CD4-positive, alpha-beta T cell treated with Interleukin-4 for 1 hour (primary cell): ENCODE data around the gene CDKL5.
"Not testable (repeated sequence)": the region's sequence is repeated elsewhere in the genome, so short reads cannot be mapped to it uniquely, and the experiment has no call there.

ENCODE experiments used
- DNase-seq, 2 donors: peaks; one replicate each; pipeline ENCODE4 v3.0.0-alpha.2; 2020 to 2022

The CDKL5 gene

DNA sequence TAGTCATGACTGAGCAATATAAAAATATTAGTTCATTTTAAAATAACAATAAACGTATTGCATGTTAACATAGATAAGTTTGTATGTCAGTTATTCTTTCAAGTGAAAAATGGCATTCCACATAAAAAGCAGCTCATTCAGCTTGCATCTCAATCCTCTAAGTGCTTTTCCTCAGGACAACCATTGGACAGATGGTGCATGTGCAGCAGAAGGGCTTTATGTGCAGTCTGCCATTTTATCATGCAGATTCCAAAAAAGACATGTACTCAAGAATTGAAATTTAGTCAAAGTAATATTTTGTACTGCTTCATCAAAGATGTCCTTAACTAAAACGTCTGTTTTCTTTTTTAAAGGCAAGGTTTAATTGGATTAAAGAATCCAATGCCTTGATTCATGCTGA is 153.1 kb downstream of the CDKL5 start:
- no peak for DNase-seq

DNA sequence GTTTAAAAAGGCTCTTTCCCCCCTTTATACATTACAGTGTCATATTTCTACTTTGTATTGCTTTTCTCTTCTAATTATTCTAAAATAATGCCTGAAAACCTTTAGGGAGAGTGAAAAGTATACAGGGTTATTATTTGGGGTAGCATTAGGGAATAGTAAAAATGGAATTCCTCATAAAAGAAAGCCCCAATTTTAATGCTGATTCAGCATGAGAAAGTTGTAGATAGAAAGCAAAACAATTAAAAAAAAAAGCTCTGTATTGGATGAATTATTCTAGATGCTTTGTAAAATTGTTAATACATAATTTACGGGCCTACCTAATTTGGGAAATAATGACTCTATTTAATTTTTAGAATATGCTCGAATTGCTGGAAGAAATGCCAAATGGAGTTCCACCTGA is 154.1 kb downstream of the CDKL5 start:
- no peak for DNase-seq

DNA sequence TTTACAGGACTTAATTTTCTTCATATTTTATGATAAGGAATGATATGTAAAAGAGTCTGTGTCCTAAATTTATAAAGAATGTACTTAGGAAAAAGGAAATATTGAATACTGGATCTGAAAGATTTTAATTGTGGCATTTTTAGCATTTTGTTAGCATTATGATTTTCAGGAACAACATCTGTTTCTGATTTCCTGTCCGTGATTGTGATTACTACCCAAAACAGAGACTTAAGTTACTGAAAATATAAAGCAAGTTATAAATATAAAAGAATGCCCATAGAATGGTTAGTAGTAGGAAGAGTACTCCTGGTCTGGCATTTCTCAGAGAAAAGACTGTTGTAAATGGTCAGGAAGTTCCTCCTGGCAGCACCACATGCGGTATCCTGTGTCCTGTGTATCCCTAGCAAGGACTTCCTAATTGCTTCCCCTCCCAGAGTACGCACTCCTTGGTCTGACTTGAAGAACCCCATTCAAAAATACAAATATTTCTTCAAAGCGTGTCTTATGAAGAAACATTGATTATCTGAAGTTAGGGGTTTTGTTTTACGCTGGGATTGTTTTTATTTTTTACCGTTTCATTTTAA is 157.6 kb downstream of the CDKL5 start:
- no peak for DNase-seq

DNA sequence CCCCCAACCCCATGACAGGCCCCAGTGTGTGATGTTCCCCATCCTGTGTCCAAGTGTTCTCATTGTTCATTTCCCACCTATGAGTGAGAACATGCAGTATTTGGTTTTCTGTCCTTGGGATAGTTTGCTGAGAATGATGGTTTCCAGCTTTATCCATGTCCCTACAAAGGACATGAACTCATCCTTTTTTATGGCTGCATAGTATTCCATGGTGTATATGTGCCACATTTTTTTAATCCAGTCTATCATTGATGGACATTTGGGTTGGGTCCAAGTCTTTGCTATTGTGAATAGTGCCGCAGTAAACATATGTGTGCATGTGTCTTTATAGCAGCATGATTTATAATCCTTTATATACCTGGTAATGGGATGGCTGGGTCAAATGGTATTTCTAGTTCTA is 163.9 kb downstream of the CDKL5 start:
- not testable (repeated sequence) for DNase-seq

DNA sequence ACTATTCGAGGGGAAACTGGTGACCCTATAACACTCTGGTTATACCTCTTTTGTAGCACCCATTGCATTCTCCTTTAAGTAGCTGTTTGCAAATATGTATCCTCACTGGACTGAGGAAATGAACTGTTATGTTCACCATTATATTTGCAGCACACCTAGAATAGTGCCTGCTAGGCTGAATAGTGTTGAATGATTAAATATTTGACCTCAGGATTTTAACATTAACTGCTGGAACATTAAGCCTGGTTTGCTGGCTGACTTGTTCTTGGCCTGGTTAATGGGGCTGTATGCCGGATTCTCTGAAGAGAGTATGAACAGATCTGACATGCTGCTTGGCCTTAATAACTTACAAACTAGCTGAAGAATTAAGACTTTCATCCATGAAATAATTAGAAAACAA is 166.4 kb downstream of the CDKL5 start:
- DNase-seq: no peak

DNA sequence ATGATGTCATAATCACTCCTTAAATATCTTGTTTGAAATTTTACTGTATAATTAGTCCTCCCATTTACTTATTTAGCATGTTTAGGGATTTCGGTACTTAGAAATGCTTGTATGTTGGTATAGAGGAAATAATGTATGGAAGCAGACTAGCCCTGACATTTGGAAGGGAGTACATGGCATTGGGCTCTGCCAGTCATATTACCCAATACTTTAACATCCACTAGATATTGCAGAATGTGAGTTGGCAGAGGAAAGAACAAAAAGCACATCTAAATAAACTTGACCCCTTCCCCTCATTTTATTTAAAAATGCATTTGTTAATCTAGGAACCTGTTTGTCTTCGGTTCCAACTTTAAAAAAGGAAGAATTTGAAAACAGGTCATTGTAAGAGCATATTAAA is 168.7 kb downstream of the CDKL5 start:
- DNase-seq: no peak

DNA sequence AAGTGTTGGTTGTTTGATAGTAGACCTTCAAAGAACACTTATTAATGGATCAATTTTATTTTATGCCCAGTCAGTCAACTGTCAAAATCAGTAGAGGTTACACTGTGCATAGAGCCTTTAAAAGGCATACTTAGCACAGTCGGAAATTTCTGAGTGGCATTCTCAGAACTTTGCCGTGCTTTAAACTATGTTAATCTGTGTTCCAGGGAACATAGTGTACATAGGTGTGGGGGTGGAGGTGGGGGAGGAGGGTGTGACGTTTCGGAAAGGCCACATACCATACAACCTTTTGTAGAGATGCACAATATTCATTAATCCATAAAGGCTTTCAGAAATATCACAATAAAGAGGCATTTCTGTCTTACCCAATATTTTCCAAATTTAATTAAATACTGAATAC is 170.7 kb downstream of the CDKL5 start:
- DNase-seq: no peak

DNA sequence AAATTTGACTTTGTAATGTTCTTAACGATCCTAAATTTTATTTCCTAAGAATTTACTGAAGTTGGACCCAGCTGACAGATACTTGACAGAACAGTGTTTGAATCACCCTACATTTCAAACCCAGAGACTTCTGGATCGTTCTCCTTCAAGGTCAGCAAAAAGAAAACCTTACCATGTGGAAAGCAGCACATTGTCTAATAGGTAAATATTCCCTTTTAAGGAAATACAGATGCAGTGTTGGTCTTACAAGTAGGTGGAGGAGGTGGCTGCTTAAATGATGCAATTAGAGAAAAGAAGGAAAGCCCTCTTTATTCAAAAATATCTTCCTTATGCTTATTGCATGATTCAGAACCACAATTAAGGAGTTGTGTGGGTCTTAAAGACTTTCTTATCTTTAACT is 173.0 kb downstream of the CDKL5 start:
- DNase-seq: no peak

DNA sequence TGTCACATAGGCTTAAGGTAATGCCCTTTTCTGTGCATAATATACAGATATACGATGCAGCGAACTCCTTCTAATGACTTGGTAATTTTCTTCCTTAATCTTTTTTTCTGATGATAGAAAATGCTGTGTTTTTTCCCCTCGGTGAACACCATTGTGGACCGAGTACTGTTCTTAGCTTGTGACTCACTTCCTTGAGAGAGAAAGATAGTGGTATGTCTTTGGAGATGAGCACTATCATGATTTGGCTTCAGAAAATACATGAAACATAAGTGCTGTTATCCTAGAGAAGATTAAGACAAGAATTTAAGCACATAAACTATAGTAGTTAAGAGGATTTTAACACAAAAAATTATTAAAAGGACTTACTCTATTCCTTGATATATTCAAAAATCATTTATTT is 182.6 kb downstream of the CDKL5 start:
- DNase-seq: no peak

DNA sequence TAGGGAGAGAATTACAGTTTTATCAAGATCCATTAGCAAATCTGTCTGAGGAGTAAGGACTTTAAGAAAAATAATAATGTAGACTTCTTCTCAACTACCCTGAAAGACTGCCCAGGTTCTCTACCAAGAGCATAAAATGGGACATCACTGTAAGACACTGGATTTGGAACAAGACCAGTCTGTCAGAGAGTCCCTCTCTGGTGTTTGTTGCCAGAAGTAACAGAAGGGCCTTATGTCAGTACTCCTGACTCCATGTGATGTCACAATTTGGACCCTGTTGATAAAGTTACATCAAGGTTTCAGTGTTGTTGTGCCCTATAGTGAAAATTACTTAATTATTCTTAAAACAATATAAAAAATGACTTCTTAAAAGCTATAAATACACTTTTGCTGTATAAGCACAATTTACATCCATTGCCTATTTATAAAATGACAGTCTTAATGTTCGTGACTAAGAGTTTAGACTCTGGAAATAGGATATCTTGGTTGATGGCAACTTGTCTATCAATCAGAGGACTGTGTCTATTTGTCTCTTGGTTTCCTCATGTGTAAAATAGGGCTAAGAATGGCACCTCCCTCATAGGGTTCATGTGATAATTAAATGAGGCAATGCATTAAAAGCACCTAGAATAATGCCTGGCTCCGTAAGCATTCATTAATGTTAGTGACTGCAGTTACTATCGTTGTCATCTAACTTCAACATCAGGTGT is 188.7 kb downstream of the CDKL5 start:
- no peak for DNase-seq

DNA sequence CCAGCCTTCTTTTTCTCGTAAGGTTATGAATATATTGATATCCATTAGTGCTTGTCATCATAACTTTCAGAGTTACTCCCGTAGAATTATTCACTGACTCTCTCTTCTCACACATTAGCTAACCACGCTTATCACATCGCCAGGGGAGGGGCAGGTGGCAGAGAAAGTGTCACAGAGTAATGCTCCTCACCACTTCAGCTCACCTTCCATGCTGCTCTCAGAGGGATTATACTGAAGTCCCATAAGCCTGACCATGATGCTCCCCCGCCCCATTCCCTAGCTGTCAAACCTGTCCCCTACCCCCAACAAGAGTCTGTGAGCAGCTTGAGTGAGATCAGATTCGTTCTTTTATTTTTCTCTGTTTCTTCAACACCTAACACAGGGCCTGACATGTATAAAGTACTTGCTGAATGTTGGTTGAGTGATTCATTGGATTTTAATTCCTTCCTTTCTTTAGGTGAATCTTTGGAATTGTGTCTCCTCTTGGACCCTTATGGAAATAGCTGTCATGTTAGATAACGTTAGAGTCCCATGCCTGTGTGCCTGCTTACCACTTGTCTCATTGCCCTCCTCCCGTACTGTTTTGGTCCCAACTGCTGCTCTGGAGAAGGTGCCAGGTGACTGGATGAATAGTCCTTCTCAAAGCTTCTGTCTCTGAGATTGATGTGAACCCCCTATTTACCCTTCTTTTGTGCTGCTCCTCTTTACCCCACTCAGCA is 191.4 kb downstream of the CDKL5 start:
- no peak for DNase-seq

DNA sequence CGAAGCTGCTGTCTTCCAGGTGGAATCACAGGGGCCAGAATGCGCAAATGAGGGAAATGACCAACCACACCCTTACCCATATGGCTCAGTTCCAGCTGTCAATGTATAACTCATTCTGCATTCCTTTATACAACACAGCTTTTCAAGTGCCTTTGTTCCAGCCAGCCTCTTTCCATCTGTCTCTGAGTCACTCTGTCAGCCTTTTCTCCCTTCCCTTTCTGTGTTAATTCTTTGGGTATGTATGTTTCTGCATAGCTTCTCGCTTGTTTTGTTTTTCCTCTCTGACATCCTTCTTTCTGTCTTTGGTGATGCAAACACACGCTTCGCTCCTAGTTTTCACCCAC is 192.0 kb downstream of the CDKL5 start:
- DNase-seq: no peak

DNA sequence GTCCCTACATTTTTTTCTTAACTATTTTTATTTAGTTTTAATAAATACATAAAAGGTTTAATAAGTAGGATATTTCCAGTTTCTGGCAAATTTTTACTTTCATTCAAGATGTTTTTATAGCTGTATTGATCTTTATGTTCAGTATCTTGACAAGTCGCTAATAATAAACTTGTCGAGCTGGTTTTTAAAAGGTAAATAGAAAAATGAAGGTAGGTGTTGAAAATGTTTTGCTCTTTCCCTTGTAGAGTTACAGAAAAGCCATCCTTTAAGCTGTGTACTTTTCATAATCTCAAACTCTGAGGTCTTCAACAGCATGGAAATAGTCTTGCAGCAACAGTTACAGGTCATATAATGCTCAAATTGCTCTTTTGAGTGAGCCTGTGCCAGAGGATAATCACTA is 193.9 kb downstream of the CDKL5 start:
- DNase-seq: no peak

DNA sequence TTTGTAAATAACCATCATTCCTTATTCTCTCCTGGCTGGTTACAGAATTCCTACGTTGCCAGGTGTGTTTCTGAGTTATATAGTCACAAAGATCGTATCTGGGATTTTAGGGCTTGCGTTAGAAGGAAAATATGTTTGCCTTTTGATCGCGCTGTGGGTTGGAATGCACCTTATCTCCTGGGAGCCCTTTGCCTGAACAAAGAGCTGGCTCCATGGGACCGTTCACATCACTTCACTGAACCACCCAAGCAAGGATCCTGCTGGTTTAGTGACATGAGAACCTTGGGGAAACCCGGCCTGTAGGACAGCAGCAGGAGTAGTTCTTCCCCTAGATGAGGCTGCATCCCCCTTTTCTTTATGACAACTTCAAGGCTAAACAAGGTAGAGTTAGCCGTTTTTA is 194.9 kb downstream of the CDKL5 start:
- DNase-seq: no peak

DNA sequence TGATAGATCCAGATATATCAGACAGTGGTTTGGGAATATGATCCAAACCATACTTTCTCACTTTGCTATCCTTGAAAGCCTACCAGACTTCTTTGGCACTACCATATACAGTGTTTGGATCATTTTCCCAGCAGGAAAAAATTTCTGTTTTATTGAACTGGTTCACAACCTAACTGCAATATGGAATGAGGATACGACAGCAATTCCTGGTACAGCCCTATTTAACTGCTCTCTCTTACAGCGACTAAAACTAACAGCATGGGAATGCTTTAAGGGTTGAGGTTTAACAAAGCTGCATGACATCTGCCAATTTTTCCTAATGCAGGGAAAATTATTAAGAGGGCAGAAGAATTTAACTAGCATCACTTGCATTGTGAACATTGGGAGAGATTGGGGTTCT is 199.2 kb downstream of the CDKL5 start:
- no peak for DNase-seq

DNA sequence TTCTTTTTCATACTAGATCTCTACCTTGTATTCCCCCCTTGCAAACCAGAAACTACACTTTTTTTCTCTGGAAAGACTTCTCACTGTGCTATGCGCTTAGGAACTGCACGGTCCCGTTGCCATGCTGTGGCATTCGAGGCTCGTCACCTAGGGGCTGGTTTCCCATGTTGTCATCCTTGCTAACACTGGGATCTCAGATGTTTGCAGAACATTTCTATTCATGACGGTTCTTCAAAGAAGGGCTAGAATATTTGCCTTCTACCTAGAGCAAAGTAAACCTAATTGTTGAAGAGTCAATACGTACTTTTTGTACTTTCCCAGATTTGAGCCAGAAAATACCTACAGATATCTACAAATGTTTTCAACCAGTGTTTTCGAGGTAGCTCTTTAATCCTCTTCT is 205.5 kb downstream of the CDKL5 start:
- no peak for DNase-seq

DNA sequence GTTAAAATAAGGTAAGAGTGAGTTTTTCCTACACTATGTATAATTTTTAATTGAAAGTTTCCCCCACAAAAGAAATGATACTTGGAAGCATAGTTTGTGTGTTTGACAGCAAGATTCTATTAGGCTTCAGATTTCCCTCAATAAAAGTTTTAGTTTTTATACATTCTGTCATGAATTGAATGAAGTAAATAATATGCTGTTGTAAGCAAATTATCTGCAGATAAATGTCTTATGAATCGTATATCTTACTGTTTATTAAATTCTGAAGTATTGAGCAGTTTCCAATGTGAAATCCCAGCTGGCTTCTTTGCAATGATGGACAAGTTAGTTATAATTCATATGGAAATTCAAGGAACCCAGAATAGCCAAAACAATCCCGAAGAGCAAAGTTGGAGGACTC is 213.0 kb downstream of the CDKL5 start:
- DNase-seq: no peak

DNA sequence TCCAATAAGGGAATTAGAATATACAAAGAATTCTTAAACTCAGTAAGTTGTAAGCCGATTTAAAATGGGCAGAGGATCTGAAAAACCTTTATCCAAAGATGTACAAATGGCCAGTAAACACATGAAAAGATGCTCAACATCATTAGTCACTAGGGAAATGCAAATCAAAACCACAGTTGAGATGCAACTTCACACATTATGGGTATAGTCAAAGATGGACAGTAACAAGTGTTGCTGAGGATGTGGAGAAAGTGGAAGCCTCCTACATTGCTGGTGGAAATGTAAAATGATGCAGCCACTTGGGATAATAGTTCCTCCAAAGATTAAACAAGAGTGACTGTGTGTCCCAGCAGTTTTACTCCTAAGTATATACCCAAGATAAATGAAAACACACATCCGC is 213.9 kb downstream of the CDKL5 start:
- no peak for DNase-seq

DNA sequence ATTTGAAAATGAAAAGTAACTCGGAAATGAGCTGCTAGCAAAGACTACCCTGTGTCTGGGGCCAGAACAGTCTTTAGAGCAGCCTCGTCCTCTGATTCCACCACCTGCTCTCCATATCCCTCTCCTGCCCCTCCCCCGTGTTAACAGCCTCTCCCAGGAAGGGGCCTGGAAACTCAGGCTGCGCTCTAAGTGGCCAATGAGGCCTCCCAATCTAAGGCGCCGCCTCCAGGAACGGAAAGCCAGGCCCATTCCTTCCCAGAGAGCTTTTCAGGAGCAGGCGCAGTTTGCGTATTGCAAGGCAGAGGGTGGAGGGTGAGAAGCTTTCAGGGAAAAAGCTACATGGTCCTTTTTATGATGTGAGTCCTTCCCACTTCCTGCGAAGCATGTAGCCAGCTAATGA is 215.3 kb downstream of the CDKL5 start:
- DNase-seq: no peak

DNA sequence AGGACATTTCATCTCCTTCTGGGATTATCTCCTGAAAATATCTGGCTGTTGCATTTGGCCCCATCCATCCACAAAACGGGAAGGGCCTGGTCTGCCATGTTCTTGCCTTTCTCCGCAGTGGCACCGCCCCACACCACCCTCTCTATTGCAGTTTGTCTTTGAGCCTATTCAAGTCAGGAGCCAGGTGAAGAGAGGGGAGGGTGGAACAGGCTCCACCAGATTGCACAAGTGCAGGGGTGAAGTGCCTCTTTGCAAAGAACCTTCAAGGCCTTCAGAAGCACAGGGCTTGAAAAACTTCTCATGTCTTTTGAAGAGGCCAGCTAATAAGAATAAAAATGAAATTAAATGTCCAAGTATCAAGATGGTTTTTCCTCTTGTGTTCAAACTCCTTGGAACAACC is 217.8 kb downstream of the CDKL5 start:
- no peak for DNase-seq

DNA sequence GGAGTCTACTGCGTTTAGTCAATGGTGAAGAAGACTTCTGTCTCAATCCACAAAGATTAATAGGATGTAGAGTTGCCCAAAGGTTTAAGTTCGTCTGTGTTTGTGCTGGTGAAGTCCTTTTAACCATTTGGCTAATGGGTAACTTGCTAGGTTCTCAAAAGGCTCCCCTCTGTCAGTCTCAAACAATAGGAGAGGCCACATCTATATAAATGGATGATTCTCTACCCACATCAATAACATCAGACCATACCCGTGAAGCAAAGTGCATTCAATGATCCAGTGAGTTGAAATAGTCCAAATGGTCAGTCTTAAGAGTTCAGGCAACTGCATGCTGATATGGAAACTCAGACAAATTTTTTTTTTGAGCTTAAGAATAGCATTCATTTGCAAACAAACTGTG is 218.4 kb downstream of the CDKL5 start:
- DNase-seq: no peak

DNA sequence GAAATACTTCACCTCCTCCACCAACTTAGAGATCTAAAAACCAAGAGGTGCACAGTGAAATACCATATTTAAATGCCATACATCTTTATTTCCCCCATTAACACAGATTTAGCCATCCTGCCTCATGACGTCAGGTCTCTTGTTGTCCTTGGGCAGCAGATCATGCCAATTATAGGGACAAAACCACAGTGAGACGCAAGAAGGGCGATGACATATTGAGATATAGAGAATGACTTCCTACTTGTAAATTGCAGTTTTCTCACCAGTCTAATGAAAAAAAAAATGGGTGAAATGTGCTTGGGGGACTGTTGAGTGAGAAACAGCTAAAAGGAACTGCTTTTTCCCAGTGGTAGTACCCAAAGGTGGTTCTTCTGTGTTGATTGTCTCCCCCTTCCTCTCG is 222.2 kb downstream of the CDKL5 start:
- DNase-seq: no peak

DNA sequence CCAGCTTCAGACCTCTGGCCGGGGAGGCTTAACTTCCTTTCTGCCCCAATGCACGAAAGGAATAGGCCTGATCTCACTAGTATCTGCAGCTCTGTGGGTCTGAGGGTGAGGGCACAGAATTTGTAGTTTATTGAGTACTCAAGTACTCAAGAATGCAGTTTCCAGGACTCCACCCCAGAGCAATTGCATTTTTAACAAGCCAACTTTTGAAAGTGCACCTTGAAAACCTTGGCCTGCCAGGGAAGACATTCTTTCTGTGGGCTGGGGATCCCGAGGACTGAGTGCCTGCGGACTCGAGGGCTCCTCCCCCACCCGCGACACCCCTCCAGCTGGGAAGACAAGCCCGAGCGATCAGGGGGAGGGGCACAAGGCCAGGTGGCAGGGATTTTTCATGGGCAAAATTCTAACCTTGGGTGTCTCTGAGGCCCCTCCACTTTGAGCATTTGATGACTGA is 224.1 kb downstream of the CDKL5 start:
- DNase-seq: no peak

DNA sequence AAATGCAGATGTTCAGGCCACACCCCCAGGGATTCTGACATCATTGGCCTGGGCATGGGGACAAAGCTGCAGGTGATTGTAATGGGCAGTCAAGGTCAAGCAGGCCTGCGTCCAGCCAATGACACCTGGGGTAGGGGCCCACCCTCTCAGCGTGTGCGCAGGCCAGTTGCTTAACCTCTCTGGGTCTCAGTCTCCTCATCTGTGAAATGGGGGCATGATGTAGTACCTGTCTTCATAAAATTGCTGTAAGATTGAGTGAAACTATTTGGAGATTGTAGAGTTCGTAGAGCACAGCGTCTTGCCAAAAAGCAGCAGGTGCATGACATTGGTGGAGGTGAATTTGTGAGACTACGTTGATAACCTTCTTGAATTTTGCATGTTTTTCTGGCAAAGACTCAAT is 225.3 kb downstream of the CDKL5 start:
- no peak for DNase-seq

DNA sequence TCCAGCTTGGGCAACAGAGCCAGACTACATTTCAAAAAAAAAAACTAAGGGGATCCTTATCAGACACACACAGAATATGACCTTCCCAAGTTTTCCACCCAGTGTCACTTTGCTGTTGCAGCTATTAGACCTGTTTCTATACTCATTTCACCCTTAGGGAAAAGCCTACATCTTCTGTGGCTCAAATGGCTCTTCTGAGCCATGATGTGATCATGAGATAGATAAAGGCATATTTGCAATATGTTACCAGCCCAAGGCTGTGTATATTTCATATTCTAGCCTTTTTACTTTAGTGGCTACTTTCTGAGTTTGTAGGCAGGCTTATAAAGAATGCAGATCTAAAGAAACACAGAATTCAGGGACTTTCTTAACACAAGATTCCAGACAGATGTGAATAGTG is 227.2 kb downstream of the CDKL5 start:
- no peak for DNase-seq
